ENCODE measurements around the gene LGALS9C.
"Not testable (repeated sequence)": the region's sequence is repeated elsewhere in the genome, so short reads cannot be mapped to it uniquely, and the experiment has no call there.

The LGALS9C gene

GRCh38 chr17:18476508-18477308, at the start of gene LGALS9C:
Gene LGALS9C (plus strand): TSS chr17:18476789. CDS start chr17:18476855, 66 bp downstream.
- not testable (repeated sequence) for DNase-seq (ENCODE audit: low read depth in 2 of 2)

GRCh38 chr17:18432206-18432605, 44.4 kb upstream of the LGALS9C start:
- not testable (repeated sequence) for DNase-seq (ENCODE audit: low read depth in 2 of 2)

- DNase-seq (ENCODE audit: low read depth in 2 of 2) = not testable (repeated sequence)
These were observed 37.1 kb upstream of the LGALS9C start for GRCh38 chr17:18439465-18439870.

- peak in 1 of 2 donors; percentile 4 for DNase-seq (ENCODE audit: low read depth in 2 of 2)
These were observed 34.5 kb upstream of the LGALS9C start for GRCh38 chr17:18442093-18442492.

- DNase-seq (ENCODE audit: low read depth in 2 of 2) = not testable (repeated sequence)
These were observed 34.1 kb upstream of the LGALS9C start for GRCh38 chr17:18442532-18442931.

GRCh38 chr17:18447476-18448205, 28.9 kb upstream of the LGALS9C start:
- DNase-seq (ENCODE audit: low read depth in 2 of 2) = not testable (repeated sequence)

GRCh38 chr17:18448311-18448710, 28.3 kb upstream of the LGALS9C start:
- not testable (repeated sequence) for DNase-seq (ENCODE audit: low read depth in 2 of 2)

- DNase-seq (ENCODE audit: low read depth in 2 of 2) = not testable (repeated sequence)
These were observed 26.8 kb upstream of the LGALS9C start for GRCh38 chr17:18449833-18450232.

- not testable (repeated sequence) for DNase-seq (ENCODE audit: low read depth in 2 of 2)
These were observed 25.6 kb upstream of the LGALS9C start for GRCh38 chr17:18450998-18451397.

GRCh38 chr17:18451969-18452368, 24.6 kb upstream of the LGALS9C start:
- not testable (repeated sequence) for DNase-seq (ENCODE audit: low read depth in 2 of 2)

- not testable (repeated sequence) for DNase-seq (ENCODE audit: low read depth in 2 of 2)
These were observed 17.6 kb upstream of the LGALS9C start for GRCh38 chr17:18459035-18459434.

GRCh38 chr17:18463831-18464502, 12.6 kb upstream of the LGALS9C start:
- not testable (repeated sequence) for DNase-seq (ENCODE audit: low read depth in 2 of 2)

GRCh38 chr17:18466250-18466983, 10.2 kb upstream of the LGALS9C start:
- DNase-seq (ENCODE audit: low read depth in 2 of 2) = not testable (repeated sequence)

GRCh38 chr17:18467001-18467400, 9.6 kb upstream of the LGALS9C start:
- DNase-seq (ENCODE audit: low read depth in 2 of 2) = not testable (repeated sequence)

GRCh38 chr17:18468472-18469171, 8.0 kb upstream of the LGALS9C start:
- DNase-seq (ENCODE audit: low read depth in 2 of 2) = not testable (repeated sequence)

GRCh38 chr17:18469837-18470236, 6.8 kb upstream of the LGALS9C start:
- DNase-seq (ENCODE audit: low read depth in 2 of 2) = not testable (repeated sequence)

- DNase-seq (ENCODE audit: low read depth in 2 of 2) = not testable (repeated sequence)
These were observed 6.2 kb upstream of the LGALS9C start for GRCh38 chr17:18470345-18470930.

GRCh38 chr17:18473967-18474366, 2.6 kb upstream of the LGALS9C start:
- DNase-seq (ENCODE audit: low read depth in 2 of 2) = not testable (repeated sequence)

- not testable (repeated sequence) for DNase-seq (ENCODE audit: low read depth in 2 of 2)
These were observed 1.8 kb upstream of the LGALS9C start for GRCh38 chr17:18474754-18475153.

GRCh38 chr17:18477367-18477766, 778 bp downstream of the LGALS9C start:
- DNase-seq (ENCODE audit: low read depth in 2 of 2) = not testable (repeated sequence)

All from stimulated activated CD4-positive, alpha-beta T cell treated with anti-CD3 and anti-CD28 coated beads, Interleukin-1b, Interleukin-23, amount 100 ng/mL, for 1 hour (primary cell).